Stomach (tissue), 9 donors: ENCODE measurements around the gene EEIG1. TPM values are rescaled to one million over a fixed set of nuclear protein-coding genes. Genes with fewer than 3 reads are reported as not detected.

Source experiments
- DNase-seq, 2 donors: peaks; one replicate each; pipeline versions ENCODE4 v3.0.0 to v3.0.0-alpha.2; 2013 to 2019
- H3K27ac ChIP-seq, 5 donors: fragments of 200-600 bp in 4 of 5; sonication (generic) in 4 of 5; one replicate each; pipeline ENCODE4 v1.5.1; 2013 to 2019; ENCODE audit warnings: mild to moderate bottlenecking in 1 of 5, moderate library complexity in 1 of 5
- H3K27me3 ChIP-seq, 3 donors: fragments of 200-600 bp; sonication (generic); one replicate each; pipeline ENCODE4 v1.5.1; 2017 to 2019; ENCODE audit warnings: mixed run types in 1 of 3
- H3K36me3 ChIP-seq, 4 donors: fragments of 200-600 bp; sonication (generic); 1 replicate in 3 of 4; 2 replicates in 1 of 4; pipeline ENCODE4 v1.5.1; 2016 to 2019
- H3K4me1 ChIP-seq, 4 donors: fragments of 200-600 bp; sonication (generic); one replicate each; pipeline ENCODE4 v1.5.1; 2016 to 2019
- H3K4me3 ChIP-seq, 4 donors: fragments of 200-600 bp; sonication (generic) in 3 of 4; one replicate each; pipeline ENCODE4 v1.5.1; 2016 to 2019; ENCODE audit warnings: mild to moderate bottlenecking in 1 of 4
- H3K9me3 ChIP-seq, 4 donors: fragments of 200-600 bp; sonication (generic); one replicate each; pipeline ENCODE4 v1.5.1; 2016 to 2019
- EP300 ChIP-seq: sonication (generic); formaldehyde crosslinking; IDR thresholded peaks from one replicate; pipeline ENCODE4 v1.6.1; 2017; ENCODE audit warnings: antibody characterized with exemption
- POLR2A ChIP-seq, 4 donors: fragments of 450-650 bp; IDR thresholded peaks; one replicate each; pipeline ENCODE4 v1.6.1; 2016; ENCODE audit warnings: antibody characterized with exemption in 4 of 4, control low read depth in 2 of 4, mild to moderate bottlenecking in 1 of 4, moderate library complexity in 1 of 4
- POLR2AphosphoS5 ChIP-seq, 3 donors: sonication (generic); formaldehyde crosslinking; IDR thresholded peaks; one replicate each; pipeline ENCODE4 v1.6.1; 2016; ENCODE audit warnings: antibody characterized with exemption in 3 of 3
- WGBS, 5 donors: extraction: QIAGEN DNeasy Blood & Tissue Kit in 3 of 5; methylation state at CpG; one replicate each; pipeline versions ENCODE4 v1.1.5 to v1.1.7; 2013 to 2018; 5-methylcytosine and 5-hydroxymethylcytosine counted together
- intact Hi-C: fragments of 100-400 bp; cut with DNase I; formaldehyde crosslinking; loops from one replicate; pipeline ENCODE4 v1.15.1; 2023; ENCODE audit warnings: low total_unique reads
- polyA plus RNA-seq, 3 donors: library from polyadenylated mRNA; stranded (reverse); fragments of 200-250 nt; gene quantifications; one replicate each; pipeline ENCODE4 v1.2.3, GENCODE V29; 2013
- total RNA-seq, 5 donors: library from RNA; depleted of rRNA; stranded (reverse); fragments of >200 nt; gene quantifications; one replicate each; pipeline versions ENCODE4 v1.1.0 to v1.2.3, GENCODE V29; 2014 to 2016
- TF ChIP-seq, protein P1 (sequence below), 7 experiments: fragments of 450-650 bp in 4 of 7; fragments of 200-600 bp in 3 of 7; sonication (generic) in 3 of 7; IDR thresholded peaks; one replicate each; pipeline ENCODE4 v1.5.1; 2016 to 2019; ENCODE audit warnings: antibody characterized with exemption in 7 of 7, control low read depth in 2 of 7, mild to moderate bottlenecking in 1 of 7
- donor health status: healthy with polysubstance abuse.
- donor health status: Bipolar disorder and iron deficiency.
- donor health status: healthy.

The EEIG1 gene
- total and polyA plus RNA-seq, 8 donors = 24.4 to 406 (median 75.8) TPM

DNA sequence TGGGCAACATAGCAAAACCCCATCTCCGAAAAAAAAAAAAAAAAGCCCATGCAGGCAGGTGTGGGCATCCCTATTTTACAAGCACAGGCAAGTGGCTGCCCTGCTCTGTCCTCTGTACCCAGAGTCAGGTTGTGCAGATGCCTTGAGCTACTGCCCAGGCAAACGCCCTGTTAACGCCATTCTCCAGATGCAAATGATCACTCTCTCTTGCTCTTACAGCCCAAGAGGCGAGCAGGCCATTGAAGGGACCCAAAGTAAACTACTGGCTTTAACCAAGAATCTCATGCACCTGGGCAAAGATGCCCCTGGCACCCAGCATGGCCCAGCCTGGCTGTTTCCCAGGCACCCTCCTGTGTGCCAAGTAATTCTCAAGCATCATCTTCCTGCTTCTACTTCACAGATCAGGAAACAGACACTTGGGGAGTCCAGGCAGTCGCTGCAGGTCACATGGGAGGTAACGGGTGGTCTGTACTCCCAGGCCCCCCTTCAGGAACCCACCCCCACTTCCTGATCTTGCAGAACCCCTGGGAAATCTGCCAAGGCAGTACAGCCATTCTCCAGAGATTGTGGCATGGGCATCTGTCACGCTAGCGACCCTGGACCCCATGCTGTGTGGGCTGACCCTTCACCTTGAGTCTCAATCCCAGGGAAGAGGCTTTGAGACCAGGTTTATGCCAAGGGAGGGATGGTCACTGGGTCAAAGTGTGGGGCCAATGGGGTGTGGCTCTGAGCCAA lies 14.2 kb downstream of the EEIG1 start:
- WGBS, 5 donors = 38 to 63% (median 46%) methylated on average over 8 of the region's 8 CpGs
- Histone ChIP-seq H3K9me3 (no peaks in the 10 kb centered on the region), H3K4me1 (peaks cover 92 to 100% (median 98%) of the 10 kb centered on the region in 4 donors), H3K4me3 (no peak overlapping the region), H3K36me3 (peaks cover 0 to 5% (median 0%) of the 10 kb centered on the region in 4 donors), H3K27ac (peak overlapping the region; percentile 83 to 99 (median 94)), H3K27me3 (no peaks in the 10 kb centered on the region)
- TF ChIP-seq, protein P1, sequence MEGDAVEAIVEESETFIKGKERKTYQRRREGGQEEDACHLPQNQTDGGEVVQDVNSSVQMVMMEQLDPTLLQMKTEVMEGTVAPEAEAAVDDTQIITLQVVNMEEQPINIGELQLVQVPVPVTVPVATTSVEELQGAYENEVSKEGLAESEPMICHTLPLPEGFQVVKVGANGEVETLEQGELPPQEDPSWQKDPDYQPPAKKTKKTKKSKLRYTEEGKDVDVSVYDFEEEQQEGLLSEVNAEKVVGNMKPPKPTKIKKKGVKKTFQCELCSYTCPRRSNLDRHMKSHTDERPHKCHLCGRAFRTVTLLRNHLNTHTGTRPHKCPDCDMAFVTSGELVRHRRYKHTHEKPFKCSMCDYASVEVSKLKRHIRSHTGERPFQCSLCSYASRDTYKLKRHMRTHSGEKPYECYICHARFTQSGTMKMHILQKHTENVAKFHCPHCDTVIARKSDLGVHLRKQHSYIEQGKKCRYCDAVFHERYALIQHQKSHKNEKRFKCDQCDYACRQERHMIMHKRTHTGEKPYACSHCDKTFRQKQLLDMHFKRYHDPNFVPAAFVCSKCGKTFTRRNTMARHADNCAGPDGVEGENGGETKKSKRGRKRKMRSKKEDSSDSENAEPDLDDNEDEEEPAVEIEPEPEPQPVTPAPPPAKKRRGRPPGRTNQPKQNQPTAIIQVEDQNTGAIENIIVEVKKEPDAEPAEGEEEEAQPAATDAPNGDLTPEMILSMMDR (IDR thresholded peaks at IDR 0.05) = no peak
- TF ChIP-seq EP300 (no peak), POLR2AphosphoS5 (IDR thresholded peaks at IDR 0.05) (no peak), POLR2A (IDR thresholded peaks at IDR 0.05) (no peak)
- peak; percentile 53 to 72 for DNase-seq
- intact Hi-C loops = no loop called here

DNA sequence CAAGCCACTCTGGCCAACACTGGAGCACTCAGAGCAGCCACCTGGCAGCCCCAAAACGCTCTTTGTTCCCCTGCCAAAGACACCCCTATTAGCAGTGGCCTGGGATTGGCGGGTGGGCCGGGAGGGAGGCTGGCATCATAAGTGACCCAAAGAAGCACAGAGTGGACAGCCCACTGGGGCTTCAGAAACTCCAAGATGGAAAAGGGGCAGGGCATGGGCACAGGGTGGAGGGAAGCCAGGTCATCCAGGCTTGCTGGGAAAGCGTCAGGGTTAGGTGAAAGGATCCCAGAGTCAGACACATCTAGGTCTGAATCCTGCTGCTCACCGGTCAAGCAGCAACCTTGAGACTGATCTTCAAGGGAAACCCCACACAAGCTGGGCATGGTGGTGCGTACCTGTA lies 14.8 kb downstream of the EEIG1 start:
- DNase-seq = no peak
- TF ChIP-seq, protein P1 (IDR thresholded peaks at IDR 0.05) = no peak
- TF ChIP-seq EP300 (no peak), POLR2A (IDR thresholded peaks at IDR 0.05) (no peak), POLR2AphosphoS5 (IDR thresholded peaks at IDR 0.05) (no peak)
- intact Hi-C loops = no loop called here
- Histone ChIP-seq H3K27ac (peak overlapping the region; percentile 83 to 99 (median 94)), H3K4me3 (peak overlapping the region in 1 of 4 donors; percentile 22), H3K36me3 (peaks cover 0 to 7% (median 0%) of the 10 kb centered on the region in 4 donors), H3K27me3 (no peaks in the 10 kb centered on the region), H3K4me1 (peaks cover 86 to 100% (median 98%) of the 10 kb centered on the region in 4 donors), H3K9me3 (no peaks in the 10 kb centered on the region)
- 41 to 56% (median 49%) methylated on average over 6 of the region's 6 CpGs for WGBS, 5 donors

DNA sequence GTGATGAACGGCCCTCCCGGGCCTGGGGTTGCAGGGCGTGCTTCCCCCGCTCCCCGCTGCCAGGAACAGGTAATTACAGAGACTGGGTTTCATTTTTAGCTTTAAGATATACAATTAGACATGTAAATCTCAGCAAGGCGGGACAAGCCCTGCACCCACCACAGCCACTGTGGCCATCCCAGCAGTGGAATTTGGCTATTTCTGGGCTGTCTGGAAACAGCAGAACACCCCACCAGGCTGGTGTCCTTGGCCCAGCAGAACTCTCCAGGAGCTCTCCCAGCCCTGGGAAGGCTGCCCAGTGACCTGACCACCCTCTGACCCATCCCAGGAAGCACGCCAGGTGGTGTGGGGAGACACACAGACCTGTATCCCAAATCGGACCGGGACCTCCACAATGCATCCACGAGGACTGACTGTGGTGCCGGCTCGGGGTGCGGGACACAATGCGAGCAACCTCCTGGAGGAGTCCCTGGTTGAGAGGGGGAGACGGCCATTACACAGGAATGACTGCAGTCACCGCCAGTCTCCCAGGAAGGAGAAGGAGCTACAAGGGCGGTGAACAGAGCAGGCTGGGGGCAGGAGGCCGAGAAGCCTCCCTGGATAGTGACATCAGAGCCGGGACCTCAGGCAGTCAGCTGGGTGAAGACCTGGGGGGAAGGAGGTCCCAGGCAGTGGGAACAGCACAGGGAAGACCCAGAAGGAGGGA lies 17.3 kb downstream of the EEIG1 start:
- peak overlapping the region; percentile 20 to 99 (median 94) for H3K27ac ChIP-seq
- H3K36me3 ChIP-seq = peaks cover 0 to 7% (median 0%) of the 10 kb centered on the region in 4 donors
- intact Hi-C loops = no loop called here
- H3K4me1 ChIP-seq = peaks cover 71 to 97% (median 89%) of the 10 kb centered on the region in 4 donors
- WGBS, 5 donors = 63 to 80% (median 71%) methylated on average over 18 to 19 of the region's 19 CpGs
- no peak overlapping the region for H3K4me3 ChIP-seq
- H3K27me3 ChIP-seq = no peaks in the 10 kb centered on the region
- TF ChIP-seq POLR2AphosphoS5 (IDR thresholded peaks at IDR 0.05) = peak in 1 of 3 donors; percentile 40
- no peak for TF ChIP-seq EP300
- peak in 1 of 2 donors; percentile 65 for DNase-seq
- no peaks in the 10 kb centered on the region for H3K9me3 ChIP-seq

GRCh38 chr9:127963041-127963358 lies 17.8 kb downstream of the EEIG1 start:
- H3K9me3 ChIP-seq = no peaks in the 10 kb centered on the region
- intact Hi-C loops = no loop called here
- H3K4me3 ChIP-seq = no peak overlapping the region
- peaks cover 0 to 7% (median 0%) of the 10 kb centered on the region in 4 donors for H3K36me3 ChIP-seq
- peaks cover 66 to 93% (median 84%) of the 10 kb centered on the region in 4 donors for H3K4me1 ChIP-seq
- DNase-seq = no peak
- H3K27me3 ChIP-seq = no peaks in the 10 kb centered on the region
- peak overlapping the region; percentile 5 to 99 (median 94) for H3K27ac ChIP-seq
- WGBS, 5 donors = 39 to 73% (median 62%) methylated on average over 3 of the region's 3 CpGs
- TF ChIP-seq POLR2AphosphoS5 (IDR thresholded peaks at IDR 0.05) = no peak
- no peak for TF ChIP-seq EP300
- TF ChIP-seq, protein P1 (IDR thresholded peaks at IDR 0.05) = no peak
- TF ChIP-seq POLR2A (IDR thresholded peaks at IDR 0.05) = no peak
